CD14-positive monocyte (primary cell): ENCODE results near the gene PLET1. TPM values are rescaled to one million over a fixed set of nuclear protein-coding genes. Genes with fewer than 3 reads are reported as not detected.

Experiments used
- DNase-seq, 3 donors: peaks; one replicate each; pipeline ENCODE4 v3.0.0-alpha.2; 2011 to 2022
- H2AFZ ChIP-seq: 2 replicates; pipeline ENCODE4 v1.6.0; 2012; ENCODE audit warnings: mild to moderate bottlenecking, low read depth, low read length, inconsistent platforms; ENCODE audit not compliant: insufficient read depth, poor library complexity, severe bottlenecking
- H3K27ac ChIP-seq, 2 donors: 1 replicate in 1 of 2; 2 replicates in 1 of 2; pipeline ENCODE4 v1.5.1; 2012 to 2013; ENCODE audit warnings: low read length in 2 of 2, control low read depth in 1 of 2, inconsistent platforms in 1 of 2, low read depth in 1 of 2, mild to moderate bottlenecking in 1 of 2
- H3K27me3 ChIP-seq, 2 donors: one replicate each; pipeline versions ENCODE4 v1.6.0 to v1.6.1; 2011 to 2013; ENCODE audit warnings: low read length in 2 of 2; ENCODE audit not compliant: control insufficient read depth in 2 of 2, insufficient read depth in 2 of 2
- H3K36me3 ChIP-seq, 2 donors: replicated peaks in 1 of 2; 1 replicate in 1 of 2; 2 replicates in 1 of 2; pipeline versions ENCODE4 v1.5.1 to v1.6.1; 2012 to 2013; ENCODE audit warnings: low read length in 2 of 2, control low read depth in 1 of 2, inconsistent platforms in 1 of 2, mild to moderate bottlenecking in 1 of 2; ENCODE audit not compliant: insufficient read depth in 2 of 2, control insufficient read depth in 1 of 2
- H3K4me1 ChIP-seq, 2 donors: 1 replicate in 1 of 2; 2 replicates in 1 of 2; pipeline versions ENCODE4 v1.5.1 to v1.6.1; 2012 to 2013; ENCODE audit warnings: low read length in 2 of 2, control low read depth in 1 of 2, inconsistent platforms in 1 of 2, mild to moderate bottlenecking in 1 of 2, moderate library complexity in 1 of 2; ENCODE audit not compliant: insufficient read depth in 2 of 2, control insufficient read depth in 1 of 2
- H3K4me2 ChIP-seq: replicated peaks from 2 replicates; pipeline ENCODE3; 2012; ENCODE audit warnings: low read length, moderate library complexity, mild to moderate bottlenecking; ENCODE audit not compliant: poor library complexity, severe bottlenecking; ENCODE audit errors: extremely low read depth
- H3K4me3 ChIP-seq, 3 experiments: fragments of 200-600 bp in 1 of 3; sonication (generic) in 1 of 3; replicated peaks in 1 of 3; 1 replicate in 2 of 3; 2 replicates in 1 of 3; pipeline ENCODE4 v1.5.1; 2011 to 2013; ENCODE audit warnings: low read length in 3 of 3, mild to moderate bottlenecking in 3 of 3, control low read depth in 2 of 3, low read depth in 2 of 3, inconsistent platforms in 1 of 3, moderate library complexity in 1 of 3
- H3K79me2 ChIP-seq: 2 replicates; pipeline ENCODE4 v1.6.0; 2012; ENCODE audit warnings: mild to moderate bottlenecking, control low read depth, inconsistent platforms, low read length, moderate library complexity; ENCODE audit not compliant: insufficient read depth
- H3K9ac ChIP-seq: 2 replicates; pipeline ENCODE4 v1.6.0; 2017; ENCODE audit warnings: low read length, mild to moderate bottlenecking; ENCODE audit not compliant: insufficient read depth, poor library complexity, severe bottlenecking
- H3K9me3 ChIP-seq, 2 donors: replicated peaks in 1 of 2; 1 replicate in 1 of 2; 2 replicates in 1 of 2; pipeline versions ENCODE4 v1.5.1 to v1.6.1; 2012 to 2013; ENCODE audit warnings: low read length in 2 of 2, control low read depth in 1 of 2; ENCODE audit not compliant: control insufficient read depth in 1 of 2, insufficient read depth in 1 of 2
- H4K20me1 ChIP-seq: 2 replicates; pipeline ENCODE4 v1.6.0; 2012; ENCODE audit warnings: mild to moderate bottlenecking, low read length, control low read depth, moderate library complexity; ENCODE audit not compliant: insufficient read depth
- H3K27ac Mint-ChIP-seq, 7 donors: one replicate each; pipeline ENCODE4 v1.8.0; 2020; ENCODE audit warnings: mild to moderate bottlenecking in 7 of 7, mixed read lengths in 7 of 7, moderate library complexity in 6 of 7, inconsistent platforms in 2 of 7
- H3K27me3 Mint-ChIP-seq, 3 donors: one replicate each; pipeline ENCODE4 v1.8.0; 2021 to 2022; ENCODE audit warnings: low read depth in 3 of 3, mild to moderate bottlenecking in 3 of 3, mixed read lengths in 3 of 3, moderate library complexity in 3 of 3, inconsistent platforms in 1 of 3
- H3K36me3 Mint-ChIP-seq, 2 donors: one replicate each; pipeline ENCODE4 v1.8.0; 2020; ENCODE audit warnings: mixed read lengths in 2 of 2, inconsistent platforms in 1 of 2, mild to moderate bottlenecking in 1 of 2
- H3K4me1 Mint-ChIP-seq: one replicate; pipeline ENCODE4 v1.8.0; 2020; ENCODE audit warnings: mild to moderate bottlenecking, mixed read lengths
- H3K4me3 Mint-ChIP-seq, 2 donors: one replicate each; pipeline ENCODE4 v1.8.0; 2020; ENCODE audit warnings: mild to moderate bottlenecking in 2 of 2, mixed read lengths in 2 of 2, moderate library complexity in 1 of 2
- H3K9me3 Mint-ChIP-seq, 7 donors: one replicate each; pipeline ENCODE4 v1.8.0; 2020 to 2022; ENCODE audit warnings: mixed read lengths in 7 of 7, mild to moderate bottlenecking in 6 of 7, moderate library complexity in 6 of 7, inconsistent platforms in 2 of 7
- CTCF ChIP-seq: fragments of 200-600 bp; IDR thresholded peaks from one replicate; pipeline ENCODE4 v1.8.0; 2022; ENCODE audit warnings: antibody characterized with exemption, mild to moderate bottlenecking
- WGBS: methylation state at CpG from one replicate; pipeline ENCODE4 v1.1.5; 2013; ENCODE audit warnings: missing lambda C conversion rate; ENCODE audit not compliant: insufficient coverage; 5-methylcytosine and 5-hydroxymethylcytosine counted together
- intact Hi-C, 2 donors: fragments of 100-400 bp; cut with micrococcal nuclease; formaldehyde crosslinking; loops; one replicate each; pipeline versions ENCODE4 v1.15.0 to v1.15.1; 2023
- polyA plus RNA-seq, 3 donors: library from polyadenylated mRNA; depleted of rRNA in 1 of 3; unstranded in 2 of 3; stranded (reverse) in 1 of 3; fragments of 300-500 nt in 2 of 3; fragments of >200 nt in 1 of 3; fragmentation: Illumina TruSeq in 2 of 3; gene quantifications; 1 replicate in 2 of 3; 2 replicates in 1 of 3; pipeline ENCODE4 v1.2.3, GENCODE V29; 2012 to 2021

The PLET1 gene
- polyA plus RNA-seq, 3 donors, result not detected

GRCh38 chr11:112210890-112211289, 49.8 kb downstream of the PLET1 start:
- Histone ChIP-seq H3K9ac (no peak overlapping the region), H3K4me3 (no peak overlapping the region), H3K79me2 (no peaks in the 10 kb centered on the region), H2AFZ (no peak overlapping the region), H3K27me3 (no peaks in the 10 kb centered on the region), H3K36me3 (no peaks in the 10 kb centered on the region), H3K27ac (no peak overlapping the region), H4K20me1 (no peaks in the 10 kb centered on the region), H3K4me1 (no peaks in the 10 kb centered on the region), H3K4me2 (no peak overlapping the region), H3K9me3 (no peaks in the 10 kb centered on the region)
- Mint-ChIP-seq H3K27ac (no peak overlapping the region), H3K36me3 (no peaks in the 10 kb centered on the region), H3K4me3 (no peak overlapping the region), H3K27me3 (peaks cover 0 to 8% (median 0%) of the 10 kb centered on the region in 3 donors), H3K9me3 (peaks cover 0 to 1% (median 0%) of the 10 kb centered on the region in 7 donors), H3K4me1 (peaks cover 23% of the 10 kb centered on the region)
- TF ChIP-seq CTCF, result no peak
- WGBS, result no CpG with 5 or more reads among the region's 1 CpG
- intact Hi-C loops, result loop anchor here (10.0 kb wide), 3 partner anchors 344 to 1324 kb away; no protein-coding TSS in a partner anchor
- no peak for DNase-seq

DNA sequence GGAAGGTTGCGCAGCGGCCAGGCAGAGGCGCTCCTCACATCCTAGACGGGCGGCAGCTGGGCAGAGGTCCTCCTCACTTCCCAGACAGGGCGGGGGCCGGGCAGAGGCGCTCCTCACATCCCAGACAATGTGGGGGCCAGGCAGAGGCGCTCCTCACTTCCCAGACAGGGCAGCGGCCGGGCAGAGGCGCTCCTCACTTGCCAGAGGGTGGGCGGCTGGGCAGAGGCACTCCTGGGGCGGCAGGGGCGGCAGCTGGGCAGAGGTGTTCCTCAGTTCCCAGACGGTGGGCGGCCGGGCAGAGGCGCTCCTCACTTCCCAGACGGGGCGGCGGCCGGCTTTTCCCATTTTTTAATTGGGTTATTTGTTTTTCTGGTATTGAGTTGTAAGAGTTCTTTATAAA, 54.6 kb downstream of the PLET1 start:
- Histone ChIP-seq H3K4me1 (no peaks in the 10 kb centered on the region), H3K27ac (no peak overlapping the region), H3K79me2 (no peaks in the 10 kb centered on the region), H3K9ac (no peak overlapping the region), H3K4me2 (no peak overlapping the region), H3K27me3 (no peaks in the 10 kb centered on the region), H4K20me1 (no peaks in the 10 kb centered on the region), H3K36me3 (no peaks in the 10 kb centered on the region), H2AFZ (no peak overlapping the region), H3K4me3 (no peak overlapping the region), H3K9me3 (no peaks in the 10 kb centered on the region)
- H3K27ac Mint-ChIP-seq, result no peak overlapping the region
- TF ChIP-seq CTCF, result no peak
- peaks cover 3% of the 10 kb centered on the region for H3K4me1 Mint-ChIP-seq
- intact Hi-C loops, result no loop called here
- no peaks in the 10 kb centered on the region for H3K36me3 Mint-ChIP-seq
- peaks cover 0 to 1% (median 0%) of the 10 kb centered on the region in 7 donors for H3K9me3 Mint-ChIP-seq
- WGBS, result 87% methylated on average over 5 of the region's 23 CpGs
- H3K27me3 Mint-ChIP-seq, result peaks cover 2 to 5% (median 2%) of the 10 kb centered on the region in 3 donors
- no peak for DNase-seq
- H3K4me3 Mint-ChIP-seq, result no peak overlapping the region
